Uterus (tissue), 2 donors: ENCODE measurements around the gene JPH4.
"Not testable (repeated sequence)": the region's sequence is repeated elsewhere in the genome, so short reads cannot be mapped to it uniquely, and the experiment has no call there.

Experiments used
- POLR2A ChIP-seq, 2 donors: fragments of 450-650 bp; IDR thresholded peaks; one replicate each; pipeline ENCODE4 v1.6.1; 2016; ENCODE audit warnings: antibody characterized with exemption in 2 of 2, mild to moderate bottlenecking in 1 of 2, moderate library complexity in 1 of 2
- TF ChIP-seq, protein P1 (sequence below), 4 experiments: fragments of 200-600 bp in 2 of 4; fragments of 450-650 bp in 2 of 4; sonication (generic) in 2 of 4; IDR thresholded peaks; one replicate each; pipeline ENCODE4 v1.5.1; 2016 to 2019; ENCODE audit warnings: antibody characterized with exemption in 4 of 4, mild to moderate bottlenecking in 2 of 4, moderate library complexity in 1 of 4

- TF ChIP-seq, protein P1, sequence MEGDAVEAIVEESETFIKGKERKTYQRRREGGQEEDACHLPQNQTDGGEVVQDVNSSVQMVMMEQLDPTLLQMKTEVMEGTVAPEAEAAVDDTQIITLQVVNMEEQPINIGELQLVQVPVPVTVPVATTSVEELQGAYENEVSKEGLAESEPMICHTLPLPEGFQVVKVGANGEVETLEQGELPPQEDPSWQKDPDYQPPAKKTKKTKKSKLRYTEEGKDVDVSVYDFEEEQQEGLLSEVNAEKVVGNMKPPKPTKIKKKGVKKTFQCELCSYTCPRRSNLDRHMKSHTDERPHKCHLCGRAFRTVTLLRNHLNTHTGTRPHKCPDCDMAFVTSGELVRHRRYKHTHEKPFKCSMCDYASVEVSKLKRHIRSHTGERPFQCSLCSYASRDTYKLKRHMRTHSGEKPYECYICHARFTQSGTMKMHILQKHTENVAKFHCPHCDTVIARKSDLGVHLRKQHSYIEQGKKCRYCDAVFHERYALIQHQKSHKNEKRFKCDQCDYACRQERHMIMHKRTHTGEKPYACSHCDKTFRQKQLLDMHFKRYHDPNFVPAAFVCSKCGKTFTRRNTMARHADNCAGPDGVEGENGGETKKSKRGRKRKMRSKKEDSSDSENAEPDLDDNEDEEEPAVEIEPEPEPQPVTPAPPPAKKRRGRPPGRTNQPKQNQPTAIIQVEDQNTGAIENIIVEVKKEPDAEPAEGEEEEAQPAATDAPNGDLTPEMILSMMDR (IDR thresholded peaks at IDR 0.05), result not testable (repeated sequence)
- TF ChIP-seq POLR2A (IDR thresholded peaks at IDR 0.05), result not testable (repeated sequence)
Measured at GRCh38 chr14:23584527-23585203, 6.1 kb upstream of the JPH4 start.
